NCI-H2227 treated with DMSO at 0.1 percent for 48 hours (cell line): ENCODE measurements around the gene COQ8B.
A peak's percentile ranks its signal among the peaks of the same experiment; 100 is the strongest.

ENCODE experiments used
- DNase-seq: peaks from one replicate; lab custom pipeline; 2025; lab: John Stamatoyannopoulos, UW

The COQ8B gene

DNA sequence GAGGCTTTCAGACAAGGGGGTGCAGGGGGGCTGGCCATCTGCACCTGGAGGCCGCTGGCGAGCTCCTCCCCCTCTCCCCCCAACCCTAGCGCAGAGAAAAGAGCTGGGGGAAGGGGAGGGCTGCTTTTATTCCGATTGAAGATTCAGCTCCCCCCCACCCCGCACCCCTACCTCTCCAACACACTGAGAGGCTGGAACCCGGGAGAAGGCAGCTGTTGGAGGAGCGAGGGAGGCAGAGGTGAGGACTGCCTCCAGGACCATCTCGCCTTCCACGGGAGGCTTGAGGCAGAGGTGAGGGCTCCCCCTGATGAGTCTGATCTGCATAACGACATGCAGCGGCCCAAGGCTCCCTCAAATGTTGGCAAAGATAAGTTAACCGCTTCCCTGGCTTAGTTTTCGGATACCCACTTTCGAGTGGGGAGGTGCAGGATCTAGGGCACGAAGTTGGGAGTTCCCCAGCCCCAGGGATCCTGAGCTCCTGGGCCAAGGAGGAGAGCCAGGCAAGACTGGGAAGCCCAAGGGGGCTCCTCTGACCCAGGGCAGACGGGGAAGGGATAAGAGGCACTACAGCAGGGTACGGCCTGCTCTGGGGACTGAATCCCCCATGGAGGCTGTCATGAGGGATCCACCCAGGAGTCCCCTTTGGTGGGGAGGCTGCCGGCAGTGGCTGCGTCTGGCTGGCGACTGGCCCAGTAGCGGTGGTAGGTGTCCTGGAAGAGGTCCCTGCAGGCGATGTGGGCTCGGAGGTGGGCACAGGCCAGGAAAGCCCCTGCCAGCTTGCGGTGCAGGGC lies 25.1 kb downstream of the COQ8B start:
- no peak for DNase-seq

DNA sequence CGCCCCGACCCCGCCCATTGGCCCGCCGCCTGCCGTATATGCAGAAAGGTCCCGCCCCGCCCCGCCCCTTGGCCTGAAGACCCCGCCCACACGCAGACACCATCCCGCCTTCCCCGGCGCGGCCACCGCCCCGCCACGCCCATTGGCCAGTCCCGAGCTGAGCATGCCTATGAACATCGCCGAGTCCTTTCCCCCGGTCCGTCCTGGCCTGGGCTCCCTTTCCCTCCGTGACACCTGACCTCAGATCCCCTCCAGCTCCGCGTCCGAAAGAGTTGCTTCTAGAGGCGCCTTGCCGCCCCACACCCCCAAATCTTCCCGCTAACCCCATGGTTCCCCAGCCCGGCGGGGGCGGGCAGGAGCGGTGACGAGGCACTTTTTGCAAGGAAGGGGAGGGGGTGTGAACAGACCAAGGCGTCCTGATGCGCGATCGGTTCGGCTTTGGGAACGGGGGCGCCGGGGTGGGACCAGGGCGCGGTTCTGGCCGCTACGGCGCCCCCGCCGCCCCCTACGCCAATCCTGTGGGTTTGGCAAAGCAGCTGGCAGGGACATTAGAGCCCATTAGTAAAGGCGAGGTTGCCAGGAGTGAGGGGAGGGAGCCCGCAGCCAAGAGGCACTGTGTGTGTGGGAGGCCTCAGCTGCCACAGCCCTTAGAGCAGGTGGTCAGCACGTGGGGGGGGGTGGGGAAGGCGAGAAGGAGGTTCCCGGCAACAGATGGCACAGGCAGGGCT lies 25.8 kb downstream of the COQ8B start:
- peak; percentile 99 for DNase-seq

DNA sequence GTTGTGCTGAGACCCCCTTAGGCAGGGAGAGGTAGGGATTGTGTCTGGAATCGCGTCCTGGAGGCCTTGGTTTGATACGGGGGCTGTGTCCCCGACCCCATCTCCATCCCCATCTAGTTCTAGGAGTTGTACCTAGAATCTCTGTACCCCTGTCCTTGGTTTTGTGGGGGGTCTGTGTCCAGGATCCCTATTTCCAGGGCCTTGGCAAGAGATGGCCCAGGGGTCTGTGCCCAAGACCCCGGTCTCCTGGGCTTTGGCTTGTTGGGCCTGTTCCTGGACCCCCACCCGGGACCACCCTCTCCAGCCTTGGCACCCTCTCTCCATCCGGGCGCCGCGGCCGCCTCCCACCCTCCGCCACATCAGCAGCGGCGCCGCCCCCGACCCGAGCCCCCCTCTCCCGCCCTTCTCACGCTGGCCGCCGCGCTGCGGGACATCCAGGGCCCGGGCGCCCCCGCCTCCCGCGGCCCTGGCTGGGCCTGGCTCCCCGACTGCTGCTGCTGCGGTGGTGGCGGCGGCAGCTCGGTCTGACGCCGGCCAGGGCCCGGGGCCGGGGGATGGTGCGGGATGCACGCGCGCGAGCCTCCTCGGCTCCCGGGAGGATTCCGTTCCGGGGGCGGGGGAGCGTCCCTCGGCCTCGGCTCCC lies 26.5 kb downstream of the COQ8B start, which contains the start of gene NUMBL:
Gene NUMBL (minus strand): TSS at position 602 of the 643 bp plus-strand sequence. CDS start 168 bp downstream, at position 434.
- DNase-seq = no peak

DNA sequence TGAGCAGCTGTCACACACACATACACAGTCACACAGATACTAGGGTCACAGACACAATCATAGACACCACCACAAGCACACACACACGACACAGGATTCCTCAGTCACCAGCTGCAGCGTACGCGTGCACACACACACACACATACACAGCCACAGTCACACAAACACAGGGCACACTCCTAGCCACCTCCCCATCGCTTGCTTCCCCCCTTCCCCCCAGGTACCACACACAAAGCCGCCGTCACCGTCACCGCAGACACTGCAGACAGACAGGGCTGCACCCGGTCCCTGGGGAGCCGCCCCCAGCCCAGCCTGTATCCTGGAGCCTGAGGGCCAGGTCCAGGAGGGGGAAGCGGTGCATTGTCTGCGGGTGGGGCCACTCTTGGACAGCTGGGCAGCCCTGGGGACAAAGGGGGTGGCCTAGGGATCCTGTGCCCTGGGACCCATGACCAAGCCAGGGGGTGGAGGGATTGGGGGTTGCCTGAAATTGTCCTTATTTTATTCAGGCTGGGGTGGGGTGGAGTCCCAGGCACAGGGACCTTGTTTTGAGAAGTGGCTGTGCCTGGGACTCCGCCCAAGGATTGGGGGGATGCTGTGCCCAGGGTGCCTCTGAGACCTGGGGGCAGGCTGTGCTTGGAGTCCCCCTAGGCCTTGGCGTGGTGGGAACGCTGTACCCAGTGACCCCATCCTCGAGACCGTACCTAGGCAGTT lies 27.2 kb downstream of the COQ8B start:
- peak; percentile 53 for DNase-seq

DNA sequence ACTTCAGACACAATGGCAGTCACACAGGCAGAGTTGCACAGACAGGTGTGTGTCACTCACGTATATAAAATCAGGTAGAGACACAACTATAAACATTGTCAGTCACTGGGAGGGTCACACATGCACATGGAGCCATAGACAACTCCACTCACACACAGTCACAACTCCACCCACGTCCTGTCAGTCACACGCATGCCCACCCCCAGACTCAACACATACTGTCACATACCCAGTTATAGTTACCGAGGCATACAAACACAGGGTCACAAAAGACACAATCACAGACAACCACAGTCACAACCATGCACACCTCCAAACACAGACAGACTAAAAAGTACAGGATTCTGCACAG lies 27.7 kb downstream of the COQ8B start:
- DNase-seq = no peak

DNA sequence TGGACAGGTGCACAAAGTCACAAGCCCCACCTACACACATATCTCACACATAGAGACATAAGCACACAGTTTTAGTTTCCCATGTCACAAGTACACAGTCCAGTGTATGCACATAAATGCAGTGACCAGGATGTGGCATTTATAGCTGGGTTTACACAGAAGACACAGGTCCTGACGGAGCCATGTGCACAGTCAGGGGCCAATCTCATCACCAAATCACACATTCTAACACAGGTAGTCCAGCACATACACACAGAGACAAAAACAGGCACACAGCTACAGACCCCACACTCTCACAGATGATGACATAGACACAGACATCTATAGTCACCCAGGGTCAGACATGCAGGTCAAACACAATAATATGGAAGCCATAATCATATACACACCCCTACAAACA lies 28.4 kb downstream of the COQ8B start:
- DNase-seq = no peak

DNA sequence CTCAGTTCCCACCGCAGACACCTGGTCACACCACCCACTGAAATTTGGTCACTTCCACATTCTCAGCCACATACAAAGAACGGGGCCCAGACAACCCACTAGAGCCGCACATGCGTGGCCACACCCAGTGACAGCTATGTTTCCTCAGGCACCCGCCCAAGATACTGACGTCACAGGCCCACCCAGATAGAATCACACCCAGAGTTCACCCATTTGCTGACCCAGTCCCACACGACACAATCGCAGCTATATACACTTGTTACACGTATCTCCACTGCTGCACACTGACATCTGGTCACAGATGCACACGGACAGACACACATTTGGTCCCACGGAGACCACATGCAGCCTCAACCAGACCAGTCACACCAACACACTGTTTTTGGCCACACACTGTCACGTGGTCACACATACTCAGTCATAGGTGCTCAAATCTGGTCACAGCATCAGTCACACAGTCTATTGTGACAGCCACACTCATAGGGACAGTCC lies 29.1 kb downstream of the COQ8B start:
- DNase-seq = no peak

DNA sequence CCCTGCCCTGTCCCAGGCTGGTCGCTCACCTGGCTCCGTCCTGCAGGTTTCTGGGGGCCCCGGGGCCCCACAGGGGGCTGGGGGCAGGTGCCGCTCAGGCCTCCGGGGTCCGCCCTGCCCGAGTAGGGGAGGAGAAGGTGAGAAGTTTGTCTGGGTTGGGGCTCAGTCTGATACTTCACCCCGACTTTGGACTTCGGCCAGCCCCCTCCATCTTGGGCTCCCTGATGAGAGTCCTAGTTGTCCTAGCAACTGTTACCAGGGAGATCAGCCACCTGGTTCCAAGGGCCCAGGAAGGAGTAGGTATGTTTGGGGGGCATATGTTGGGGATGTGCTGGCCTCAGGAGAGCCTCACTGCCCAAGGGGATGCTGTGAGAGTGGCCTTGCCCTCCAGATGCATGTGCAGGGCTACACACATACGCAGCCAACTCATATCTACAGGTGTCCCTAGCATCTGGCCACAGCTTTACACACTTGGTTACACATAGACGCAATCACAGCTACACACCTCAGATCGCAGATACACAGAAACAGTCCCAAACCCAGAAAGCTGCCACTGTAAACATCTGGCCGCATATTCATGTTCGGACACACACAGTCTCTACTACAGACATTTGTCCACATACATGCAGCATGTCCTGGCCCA lies 29.7 kb downstream of the COQ8B start:
- DNase-seq = no peak

DNA sequence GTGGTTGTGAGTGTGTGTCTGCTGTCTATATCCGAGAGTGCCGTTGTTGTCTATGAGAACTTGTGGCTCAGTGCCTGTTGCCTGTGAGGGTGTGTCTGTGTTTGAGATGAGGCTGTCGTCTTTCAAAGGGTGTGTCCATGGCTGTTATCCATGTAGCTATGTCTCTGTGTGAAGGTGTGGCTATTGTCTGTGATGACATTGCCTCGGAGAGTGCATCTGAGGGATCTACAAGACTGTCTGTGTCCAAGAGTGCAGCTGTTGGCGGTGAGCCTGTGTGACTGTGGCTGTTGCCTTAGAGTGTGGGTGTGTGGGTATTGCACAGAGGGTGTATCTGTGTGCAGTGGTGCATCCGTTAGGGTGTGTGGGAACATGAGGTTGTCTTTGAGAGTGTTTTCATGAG lies 31.1 kb downstream of the COQ8B start:
- DNase-seq = no peak

DNA sequence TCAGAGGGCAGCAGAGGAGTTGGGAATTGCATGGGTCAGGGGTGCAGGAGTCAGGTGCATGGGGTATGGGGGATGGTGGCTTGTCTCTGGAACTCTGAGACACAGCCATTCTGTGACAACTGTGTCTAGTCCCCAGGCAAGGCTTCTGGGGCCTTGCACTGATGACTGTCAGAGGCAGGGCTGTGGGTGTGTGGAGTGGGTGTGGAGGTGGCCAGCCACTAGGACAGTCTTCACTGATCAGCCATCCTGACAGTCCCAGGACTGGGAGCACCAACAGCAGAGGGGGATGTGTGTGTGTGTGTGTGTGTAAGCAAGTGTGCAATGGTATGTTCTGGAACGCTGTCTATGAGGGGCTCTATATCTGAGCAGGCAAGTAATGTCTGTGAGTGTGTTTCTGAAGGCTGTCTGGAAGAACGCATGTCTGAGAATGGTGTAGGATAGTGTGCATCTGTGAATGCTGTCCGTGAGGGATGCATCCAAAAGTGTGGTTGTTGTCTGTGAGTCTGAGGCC lies 31.6 kb downstream of the COQ8B start:
- DNase-seq = no peak

DNA sequence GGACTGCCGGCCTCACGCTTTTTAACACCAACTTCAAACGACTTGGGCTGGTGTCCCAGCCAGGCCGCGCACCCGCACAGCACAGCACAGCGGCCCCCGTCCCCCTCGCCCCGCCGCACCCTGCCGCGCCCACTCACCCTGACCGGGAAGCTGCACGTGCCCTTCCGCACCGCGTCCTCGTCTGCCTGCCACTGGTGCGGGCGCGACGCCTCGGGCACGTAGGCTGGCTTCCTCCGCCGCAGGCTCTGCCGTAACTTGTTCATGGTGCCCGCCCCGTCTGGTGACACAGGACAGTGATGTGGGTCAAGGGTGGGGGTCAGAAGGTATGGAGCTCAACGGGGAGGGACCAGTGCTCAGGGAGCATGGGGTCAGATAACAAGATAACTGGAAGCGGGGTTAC lies 32.4 kb downstream of the COQ8B start:
- DNase-seq = no peak

DNA sequence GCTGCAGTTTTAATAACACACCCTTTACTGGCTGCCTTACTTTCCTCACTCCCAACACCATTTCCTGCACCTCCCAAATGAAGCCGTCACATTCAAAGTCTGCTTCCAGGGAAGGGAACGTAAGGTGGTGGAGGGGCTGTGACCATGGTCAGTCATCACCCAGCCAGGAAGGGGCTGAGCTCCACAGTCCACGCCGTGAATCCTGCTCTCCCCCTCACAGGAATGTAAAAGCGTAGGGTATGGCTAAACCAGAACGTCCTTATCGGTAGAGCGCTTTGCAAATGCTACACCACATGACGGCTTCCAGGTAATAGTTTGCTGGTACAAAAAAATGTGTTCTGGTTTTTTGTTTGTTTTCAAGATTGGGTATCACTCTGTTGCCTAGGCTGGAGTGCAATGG lies 33.2 kb downstream of the COQ8B start:
- DNase-seq = no peak

DNA sequence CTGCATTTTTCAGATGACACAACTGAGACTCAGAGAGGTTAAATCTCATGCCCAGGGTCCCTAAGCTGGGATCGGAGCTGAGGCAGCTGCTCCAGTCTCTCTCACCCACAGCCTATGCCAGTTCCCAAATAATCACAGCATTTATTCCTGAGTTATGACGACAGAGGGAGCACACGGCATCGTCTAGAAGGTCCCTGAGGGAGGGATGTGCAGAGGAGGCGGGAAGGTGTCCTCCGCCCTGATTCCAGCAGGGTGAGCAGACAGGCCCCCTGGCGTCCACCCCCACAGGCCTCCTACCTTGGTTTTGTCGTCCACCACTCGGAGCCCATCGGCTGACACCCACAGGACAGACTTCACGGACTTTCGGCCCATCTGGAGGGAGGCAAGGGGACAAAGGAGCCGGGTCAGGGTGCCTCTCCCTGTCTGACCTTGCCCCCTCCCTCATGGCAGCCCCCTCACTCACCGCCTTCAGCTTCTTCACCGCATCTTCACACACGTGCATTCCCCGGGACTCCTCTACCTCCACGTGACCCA lies 34.2 kb downstream of the COQ8B start:
- no peak for DNase-seq

DNA sequence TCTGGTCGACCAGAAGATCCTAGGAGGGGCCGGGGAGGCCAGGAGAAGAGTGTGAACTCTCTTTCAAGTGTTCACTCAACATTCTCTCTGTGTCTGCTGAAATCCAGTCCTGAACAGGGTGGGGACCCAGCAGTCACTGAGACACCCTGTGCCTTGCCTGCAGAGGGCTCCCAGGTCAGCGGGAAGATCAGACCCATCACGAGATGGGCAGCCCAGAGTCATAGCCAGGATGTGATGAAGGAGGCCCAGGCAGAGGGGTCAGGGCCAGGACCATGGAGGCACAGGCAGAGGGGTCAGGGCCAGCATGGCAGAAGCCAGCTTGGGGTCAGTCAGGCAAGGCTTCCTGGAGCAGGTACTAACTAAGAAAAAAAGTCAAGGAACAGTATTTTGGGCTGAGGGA lies 35.6 kb downstream of the COQ8B start:
- no peak for DNase-seq

DNA sequence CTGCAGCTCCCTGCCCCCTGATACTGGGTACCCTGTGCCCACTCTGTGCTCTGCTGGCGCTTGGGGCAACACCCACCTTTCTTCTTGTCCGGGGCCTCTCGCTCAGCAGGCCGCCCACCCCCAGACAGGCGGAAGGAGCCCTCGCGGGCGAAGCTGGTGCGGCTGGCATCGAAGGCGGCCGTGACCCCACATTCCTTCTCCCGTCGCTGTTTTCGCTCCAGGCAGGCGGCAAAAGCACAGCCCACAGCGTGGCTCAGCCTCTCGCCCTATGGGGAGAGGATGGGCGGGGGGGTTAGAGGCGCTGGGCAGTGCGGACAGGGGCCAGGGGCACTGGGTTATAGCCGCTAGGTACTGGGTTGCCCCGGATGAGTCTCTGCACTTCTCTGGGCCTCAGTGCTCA lies 39.5 kb downstream of the COQ8B start:
- DNase-seq = no peak

DNA sequence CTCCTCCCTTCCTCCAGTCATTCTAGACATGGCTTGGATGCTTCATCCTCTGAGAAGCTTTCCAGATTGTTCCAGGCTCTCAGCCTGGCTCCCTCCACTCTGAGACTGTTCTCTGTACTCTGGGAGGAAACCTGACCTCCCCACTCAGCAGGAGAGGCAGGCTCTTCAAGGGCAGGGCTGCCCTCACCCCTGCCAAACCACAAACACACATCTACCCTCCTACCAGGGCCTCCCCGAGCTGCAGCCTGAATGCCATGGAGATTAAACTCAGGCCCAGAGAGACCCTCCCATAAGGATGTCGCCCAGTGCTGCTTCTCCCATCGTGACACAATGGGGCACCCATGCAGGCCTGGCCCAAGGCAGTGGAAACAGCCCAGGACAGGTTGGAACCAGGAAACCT lies 42.4 kb downstream of the COQ8B start:
- DNase-seq = no peak

DNA sequence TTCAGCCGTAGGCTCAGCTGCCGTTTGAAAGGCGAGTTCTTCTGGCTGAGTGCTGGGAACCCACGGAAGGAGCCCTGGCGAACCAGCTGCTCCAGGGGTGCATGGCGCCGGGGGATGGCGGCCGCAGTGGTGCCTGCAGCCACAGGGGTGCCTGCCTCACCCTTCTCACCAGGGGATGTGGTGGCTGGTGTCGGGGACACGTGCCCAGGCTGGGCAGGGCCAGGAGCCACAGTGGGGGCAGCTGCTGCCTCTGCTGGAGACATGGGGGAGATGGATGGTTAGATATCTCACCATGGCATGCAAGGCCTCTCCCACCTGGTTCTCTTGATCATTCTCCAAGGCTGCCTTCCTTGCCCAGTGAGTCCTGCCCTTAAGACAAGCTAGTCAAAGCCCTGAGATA lies 43.3 kb downstream of the COQ8B start:
- DNase-seq = no peak

DNA sequence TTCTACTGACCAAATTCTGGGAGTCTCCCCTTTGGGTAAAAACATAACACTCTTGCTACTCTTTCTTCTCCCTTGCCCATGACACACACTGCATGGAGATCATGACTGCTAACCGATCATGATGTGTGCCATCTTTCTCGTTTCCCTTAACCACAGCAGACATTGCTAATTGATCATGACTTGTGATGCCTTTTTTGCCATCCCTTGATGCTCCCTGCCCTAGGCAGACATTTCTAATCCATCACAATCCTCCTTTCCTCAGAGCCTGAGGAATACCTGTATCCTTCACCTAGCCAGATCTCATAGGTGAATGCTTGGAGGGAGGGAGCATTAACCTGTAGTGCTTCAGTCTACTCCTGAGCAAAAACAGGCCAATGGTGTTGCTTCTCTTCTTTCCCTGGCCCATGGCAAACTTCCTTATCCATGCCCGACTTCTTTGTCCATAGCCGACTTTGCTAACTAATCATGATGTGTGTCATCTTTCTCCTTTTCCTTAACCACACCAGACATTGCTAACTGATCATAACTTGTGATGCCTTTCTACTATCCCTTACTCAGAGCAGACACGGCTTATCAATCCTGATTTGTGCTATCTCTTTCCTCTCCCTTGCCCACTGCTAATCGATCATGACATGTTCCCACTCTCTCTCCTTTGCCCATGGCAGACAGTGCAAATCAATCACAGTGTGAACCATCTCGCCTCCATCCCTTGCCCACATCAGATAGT lies 44.0 kb downstream of the COQ8B start:
- no peak for DNase-seq

DNA sequence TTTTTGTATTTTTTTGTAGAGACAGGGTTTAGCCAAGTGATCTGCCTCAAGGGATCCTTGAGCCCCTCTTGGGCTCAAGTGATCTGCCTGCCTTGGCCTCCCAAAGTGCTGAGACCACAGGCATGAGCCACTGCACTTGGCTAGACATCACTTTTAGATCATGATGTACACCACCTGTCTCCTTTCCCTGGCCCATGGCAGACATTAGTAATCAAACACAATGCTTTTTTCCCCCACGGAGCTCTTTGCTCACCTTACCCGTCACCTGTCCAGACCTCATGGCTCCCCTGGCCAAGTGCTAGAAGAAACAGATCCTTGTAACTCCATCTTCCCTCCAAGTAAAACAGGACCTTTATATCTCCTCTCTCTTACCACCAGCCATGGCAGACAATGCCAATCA lies 44.6 kb downstream of the COQ8B start:
- no peak for DNase-seq

DNA sequence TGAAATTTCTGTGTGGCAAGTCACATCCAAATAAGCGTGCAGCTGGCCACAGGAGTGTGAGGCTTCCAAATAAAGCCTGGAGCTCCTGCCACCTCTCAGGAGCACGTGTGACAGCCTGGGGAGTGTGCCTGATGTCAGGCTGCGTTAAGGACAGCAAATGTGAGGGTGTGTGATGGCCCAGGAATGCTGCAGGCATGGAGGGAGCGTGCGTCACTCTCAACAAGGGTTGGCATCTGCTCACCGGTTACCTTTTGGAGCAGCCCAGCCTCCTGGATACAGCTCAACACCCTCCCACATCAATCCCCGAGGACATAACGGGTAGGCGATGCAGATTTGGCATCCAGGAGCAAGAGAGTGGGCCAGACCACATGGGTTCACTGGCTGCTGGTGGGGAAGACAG lies 45.3 kb downstream of the COQ8B start:
- DNase-seq = no peak
